Measurements from ENCODE around the gene CEP104. TPM values are rescaled to one million over a fixed set of nuclear protein-coding genes. Genes with fewer than 3 reads are reported as not detected.

CEP104 gene
- polyA plus RNA-seq, 2 of the 4 experiments (the other 2 are of a cell fraction) = 14.5 to 28.8 TPM

DNA sequence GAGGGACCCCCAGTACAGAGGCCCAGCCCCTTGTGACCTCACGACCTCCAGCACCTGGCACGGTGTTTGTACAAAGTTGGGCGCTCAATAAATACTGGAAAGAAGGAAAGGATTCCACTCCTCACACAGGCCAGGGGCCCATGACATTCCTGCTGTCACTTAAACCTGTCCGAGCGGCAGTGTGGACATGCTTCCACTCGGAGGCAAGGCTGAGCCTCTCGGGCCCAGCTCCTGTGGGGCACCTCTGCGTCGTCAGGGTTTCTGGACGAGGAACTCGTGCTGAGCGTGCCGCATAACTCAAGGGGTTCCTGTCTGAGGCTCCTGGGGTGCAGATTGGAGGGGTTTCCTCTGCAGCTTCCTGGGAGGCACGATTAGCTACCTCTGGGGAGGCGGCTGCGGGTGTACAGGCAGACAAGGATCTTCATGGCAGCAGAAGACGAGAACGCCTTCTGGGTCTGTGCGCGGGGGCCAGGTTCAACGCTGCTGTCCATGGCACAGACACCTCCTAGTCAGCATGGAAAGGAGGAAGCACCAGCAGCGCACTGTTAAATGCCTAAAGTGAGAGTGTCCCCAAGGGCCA, 88.1 kb downstream of the CEP104 start:
- peaks cover 8% of the 10 kb centered on the region; the same call in 2 of the 3 replicates for H3K4me1 ChIP-seq
- 75% methylated on average over 15 of the region's 22 CpGs for WGBS (ENCODE audit: missing lambda C conversion rate)
- no peaks in the 10 kb centered on the region for H3K9me3 ChIP-seq
- FAIRE-seq (no peak), ATAC-seq (no peak), DNase-seq (ENCODE audit: low read depth in 1 of 2, low spot score in 1 of 2) (no peak)
- TF ChIP-seq, protein P1, sequence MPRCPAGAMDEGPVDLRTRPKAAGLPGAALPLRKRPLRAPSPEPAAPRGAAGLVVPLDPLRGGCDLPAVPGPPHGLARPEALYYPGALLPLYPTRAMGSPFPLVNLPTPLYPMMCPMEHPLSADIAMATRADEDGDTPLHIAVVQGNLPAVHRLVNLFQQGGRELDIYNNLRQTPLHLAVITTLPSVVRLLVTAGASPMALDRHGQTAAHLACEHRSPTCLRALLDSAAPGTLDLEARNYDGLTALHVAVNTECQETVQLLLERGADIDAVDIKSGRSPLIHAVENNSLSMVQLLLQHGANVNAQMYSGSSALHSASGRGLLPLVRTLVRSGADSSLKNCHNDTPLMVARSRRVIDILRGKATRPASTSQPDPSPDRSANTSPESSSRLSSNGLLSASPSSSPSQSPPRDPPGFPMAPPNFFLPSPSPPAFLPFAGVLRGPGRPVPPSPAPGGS (IDR thresholded peaks at IDR 0.05) = no peak
- TF ChIP-seq MAFK (IDR thresholded peaks at IDR 0.05; ENCODE audit: partially characterized antibody) (no peak), REST (IDR thresholded peaks at IDR 0.05) (no peak), PHF8 (IDR thresholded peaks at IDR 0.05; ENCODE audit: borderline replicate concordance, low read depth) (no peak), USF2 (IDR thresholded peaks at IDR 0.05) (no peak)
- TF ChIP-seq, protein P2, sequence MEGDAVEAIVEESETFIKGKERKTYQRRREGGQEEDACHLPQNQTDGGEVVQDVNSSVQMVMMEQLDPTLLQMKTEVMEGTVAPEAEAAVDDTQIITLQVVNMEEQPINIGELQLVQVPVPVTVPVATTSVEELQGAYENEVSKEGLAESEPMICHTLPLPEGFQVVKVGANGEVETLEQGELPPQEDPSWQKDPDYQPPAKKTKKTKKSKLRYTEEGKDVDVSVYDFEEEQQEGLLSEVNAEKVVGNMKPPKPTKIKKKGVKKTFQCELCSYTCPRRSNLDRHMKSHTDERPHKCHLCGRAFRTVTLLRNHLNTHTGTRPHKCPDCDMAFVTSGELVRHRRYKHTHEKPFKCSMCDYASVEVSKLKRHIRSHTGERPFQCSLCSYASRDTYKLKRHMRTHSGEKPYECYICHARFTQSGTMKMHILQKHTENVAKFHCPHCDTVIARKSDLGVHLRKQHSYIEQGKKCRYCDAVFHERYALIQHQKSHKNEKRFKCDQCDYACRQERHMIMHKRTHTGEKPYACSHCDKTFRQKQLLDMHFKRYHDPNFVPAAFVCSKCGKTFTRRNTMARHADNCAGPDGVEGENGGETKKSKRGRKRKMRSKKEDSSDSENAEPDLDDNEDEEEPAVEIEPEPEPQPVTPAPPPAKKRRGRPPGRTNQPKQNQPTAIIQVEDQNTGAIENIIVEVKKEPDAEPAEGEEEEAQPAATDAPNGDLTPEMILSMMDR (IDR thresholded peaks at IDR 0.05) = no peak
- no peak overlapping the region for H3K4me2 ChIP-seq
- no peak overlapping the region for H3K4me3 ChIP-seq
- no peak overlapping the region for H3K27ac ChIP-seq
- ChIA-PET POLR2A (no interaction called here), CTCF (interaction anchor here (0.6 to 1.6 kb wide), 4 partner anchors 8 to 73 kb away, joined by 3 to 4 read pairs (median 4); no protein-coding TSS in a partner anchor)

- Histone ChIP-seq H3K27ac (no peak overlapping the region), H3K4me1 (peaks cover 4% of the 10 kb centered on the region; the same call in 1 of the 3 replicates), H3K4me3 (no peak overlapping the region), H3K9me3 (no peaks in the 10 kb centered on the region), H3K4me2 (no peak overlapping the region)
- WGBS (ENCODE audit: missing lambda C conversion rate) = 67% methylated on average over 12 of the region's 17 CpGs
- POLR2A ChIA-PET = no interaction called here
- CTCF ChIA-PET = no interaction called here
- ATAC-seq (no peak), FAIRE-seq (no peak), DNase-seq (ENCODE audit: low read depth in 1 of 2, low spot score in 1 of 2) (no peak)
- no peak for TF ChIP-seq ZFP36 (IDR thresholded peaks at IDR 0.05; ENCODE audit: borderline replicate concordance, partially characterized antibody)
Observed at GRCh38 chr1:3767328-3767925, 89.6 kb downstream of the CEP104 start.

- peaks cover 8% of the 10 kb centered on the region; the same call in 1 of the 3 replicates for H3K9me3 ChIP-seq
- no peak overlapping the region for H3K4me2 ChIP-seq
- H3K27ac ChIP-seq = no peak overlapping the region
- CTCF ChIA-PET = no interaction called here
- FAIRE-seq (no peak), ATAC-seq (peak in 1 of 2 experiments; percentile 44; a peak in 2 of 6 replicates), DNase-seq (ENCODE audit: low read depth in 1 of 2, low spot score in 1 of 2) (no peak)
- no peaks in the 10 kb centered on the region for H3K4me1 ChIP-seq
- no peak overlapping the region for H3K4me3 ChIP-seq
- POLR2A ChIA-PET = no interaction called here
- WGBS (ENCODE audit: missing lambda C conversion rate) = 66% methylated on average over 28 of the region's 31 CpGs
- no peak for TF ChIP-seq REST (IDR thresholded peaks at IDR 0.05)
- TF ChIP-seq JUNB (IDR thresholded peaks at IDR 0.05) = no peak
- no peak for TF ChIP-seq NFE2L2 (conservative IDR thresholded peaks at IDR 0.05; ENCODE audit: low read length)
- TF ChIP-seq HOXB5 (CRISPR knock-in tag; IDR thresholded peaks at IDR 0.05) = no peak
- TF ChIP-seq KDM1A (IDR thresholded peaks at IDR 0.05; ENCODE audit: low read depth) = no peak
- no peak for TF ChIP-seq HEYL (CRISPR knock-in tag; IDR thresholded peaks at IDR 0.05)
- no peak for TF ChIP-seq ATOH8 (CRISPR knock-in tag; IDR thresholded peaks at IDR 0.05; ENCODE audit: low read depth)
- TF ChIP-seq POLR2A (IDR thresholded peaks at IDR 0.05; ENCODE audit: low read length) = no peak
- no peak for TF ChIP-seq ZFP36 (IDR thresholded peaks at IDR 0.05; ENCODE audit: borderline replicate concordance, partially characterized antibody)
- no peak for TF ChIP-seq MAFK (IDR thresholded peaks at IDR 0.05; ENCODE audit: partially characterized antibody)
- no peak for TF ChIP-seq CHD4 (IDR thresholded peaks at IDR 0.05; ENCODE audit: borderline replicate concordance)
- TF ChIP-seq RCOR1 (IDR thresholded peaks at IDR 0.05; ENCODE audit: low read depth, low read length) = no peak
- no peak for TF ChIP-seq EHF (CRISPR knock-in tag; IDR thresholded peaks at IDR 0.05)
Observed at GRCh38 chr1:3763351-3764125, 93.5 kb downstream of the CEP104 start.
